HFF-Myc (cell line): Measurements from ENCODE around the gene MAZ.

ENCODE experiments used
- DNase-seq: peaks from one replicate; pipeline ENCODE4 v3.0.0-alpha.2; 2011; ENCODE audit warnings: low read depth; ENCODE audit errors: extremely low read depth
- H3K4me3 ChIP-seq: replicated peaks from 2 replicates; pipeline ENCODE4 v1.5.1; 2011; ENCODE audit warnings: low read depth, mild to moderate bottlenecking, control low read depth, low read length
- TF ChIP-seq, protein P1 (sequence below): IDR thresholded peaks from 2 replicates; pipeline ENCODE4 v1.5.1; 2012; ENCODE audit warnings: mild to moderate bottlenecking, low read depth, low read length, control low read depth; ENCODE audit errors: missing control alignments

Gene MAZ

DNA sequence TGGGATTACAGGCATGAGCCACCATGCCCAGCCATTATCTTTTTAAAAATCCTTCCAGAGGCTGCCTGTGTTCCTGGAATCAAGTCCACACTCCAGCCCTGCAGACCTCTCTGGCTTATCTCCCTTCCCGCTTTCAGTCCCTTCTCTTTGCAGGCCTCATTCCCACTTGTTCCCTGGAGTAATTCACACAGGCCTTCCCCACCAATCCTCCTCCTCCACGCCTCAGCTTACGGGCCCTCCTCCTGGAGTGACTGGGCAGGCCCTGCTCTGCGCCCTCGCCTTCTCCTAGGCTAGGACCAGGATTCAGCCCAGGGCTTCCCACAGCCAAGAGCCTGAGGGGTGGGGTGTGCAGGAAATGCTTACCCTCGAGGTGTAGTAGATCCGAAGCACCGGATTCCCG lies 53.9 kb downstream of the MAZ start:
- no peak for DNase-seq
- TF ChIP-seq, protein P1, sequence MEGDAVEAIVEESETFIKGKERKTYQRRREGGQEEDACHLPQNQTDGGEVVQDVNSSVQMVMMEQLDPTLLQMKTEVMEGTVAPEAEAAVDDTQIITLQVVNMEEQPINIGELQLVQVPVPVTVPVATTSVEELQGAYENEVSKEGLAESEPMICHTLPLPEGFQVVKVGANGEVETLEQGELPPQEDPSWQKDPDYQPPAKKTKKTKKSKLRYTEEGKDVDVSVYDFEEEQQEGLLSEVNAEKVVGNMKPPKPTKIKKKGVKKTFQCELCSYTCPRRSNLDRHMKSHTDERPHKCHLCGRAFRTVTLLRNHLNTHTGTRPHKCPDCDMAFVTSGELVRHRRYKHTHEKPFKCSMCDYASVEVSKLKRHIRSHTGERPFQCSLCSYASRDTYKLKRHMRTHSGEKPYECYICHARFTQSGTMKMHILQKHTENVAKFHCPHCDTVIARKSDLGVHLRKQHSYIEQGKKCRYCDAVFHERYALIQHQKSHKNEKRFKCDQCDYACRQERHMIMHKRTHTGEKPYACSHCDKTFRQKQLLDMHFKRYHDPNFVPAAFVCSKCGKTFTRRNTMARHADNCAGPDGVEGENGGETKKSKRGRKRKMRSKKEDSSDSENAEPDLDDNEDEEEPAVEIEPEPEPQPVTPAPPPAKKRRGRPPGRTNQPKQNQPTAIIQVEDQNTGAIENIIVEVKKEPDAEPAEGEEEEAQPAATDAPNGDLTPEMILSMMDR = no peak
- H3K4me3 ChIP-seq = no peak overlapping the region
